Parathyroid adenoma (tissue), 2 donors: ENCODE results near the gene POU6F2.

Experiments
- H2AFZ ChIP-seq: fragments of 300-600 bp; sonication (generic); one replicate; pipeline ENCODE4 v1.7.0; 2017; ENCODE audit warnings: antibody characterized with exemption, mild to moderate bottlenecking
- H3K27ac ChIP-seq: fragments of 300-600 bp; sonication (generic); one replicate; pipeline ENCODE4 v1.7.0; 2017
- H3K27me3 ChIP-seq: fragments of 300-600 bp; sonication (generic); one replicate; pipeline ENCODE4 v1.7.0; 2017; ENCODE audit warnings: low read length; ENCODE audit not compliant: control insufficient read depth, insufficient read depth
- H3K36me3 ChIP-seq: fragments of 300-600 bp; sonication (generic); one replicate; pipeline ENCODE4 v1.7.0; 2017; ENCODE audit warnings: low read length; ENCODE audit not compliant: control insufficient read depth, insufficient read depth
- H3K4me1 ChIP-seq: fragments of 300-600 bp; sonication (generic); one replicate; pipeline ENCODE4 v1.7.0; 2017; ENCODE audit warnings: control low read depth
- H3K4me2 ChIP-seq: fragments of 300-600 bp; sonication (generic); one replicate; pipeline ENCODE4 v1.7.0; 2017; ENCODE audit warnings: low read length
- H3K4me3 ChIP-seq: fragments of 300-600 bp; sonication (generic); one replicate; pipeline ENCODE4 v1.7.0; 2017; ENCODE audit warnings: low read depth, low read length
- H3K79me2 ChIP-seq: fragments of 300-600 bp; sonication (generic); one replicate; pipeline ENCODE4 v1.7.0; 2017; ENCODE audit warnings: control low read depth
- H3K9ac ChIP-seq: fragments of 300-600 bp; sonication (generic); one replicate; pipeline ENCODE4 v1.7.0; 2017; ENCODE audit warnings: mild to moderate bottlenecking
- H3K9me3 ChIP-seq: fragments of 300-600 bp; sonication (generic); one replicate; pipeline ENCODE4 v1.7.0; 2017; ENCODE audit warnings: low read length; ENCODE audit not compliant: control insufficient read depth
- TF ChIP-seq, protein P1 (sequence below): fragments of 300-600 bp; sonication (generic); IDR thresholded peaks from one replicate; pipeline ENCODE4 v1.7.0; 2017; ENCODE audit warnings: antibody characterized with exemption, mild to moderate bottlenecking
- donor health status: primary hyperparathyroidism.

The POU6F2 gene

DNA sequence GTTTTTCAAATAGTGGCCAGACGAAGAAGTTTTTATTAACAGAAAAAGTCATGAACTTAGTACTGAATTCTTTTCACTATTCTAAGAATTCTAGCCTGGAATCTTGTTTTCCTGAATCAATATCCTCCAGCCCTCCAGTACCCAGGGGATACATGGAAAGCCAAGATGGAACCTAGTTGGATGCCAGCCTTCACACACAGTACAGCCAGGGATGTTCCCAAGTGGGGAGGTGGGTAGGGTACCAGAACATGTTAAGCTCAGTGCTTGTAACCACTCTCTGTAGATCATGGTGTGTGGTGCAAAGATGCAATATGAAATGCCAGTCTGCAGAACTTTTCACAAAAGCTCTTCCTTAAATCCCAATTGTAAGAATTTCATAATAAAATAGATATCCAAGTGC, 128.0 kb downstream of the POU6F2 start:
- Histone ChIP-seq H3K79me2 (no peaks in the 10 kb centered on the region), H3K4me2 (no peak overlapping the region), H3K9ac (no peak overlapping the region), H3K36me3 (no peaks in the 10 kb centered on the region), H3K9me3 (no peaks in the 10 kb centered on the region), H3K4me1 (no peaks in the 10 kb centered on the region), H3K27ac (no peak overlapping the region), H2AFZ (no peak overlapping the region), H3K4me3 (no peak overlapping the region), H3K27me3 (no peaks in the 10 kb centered on the region)
- TF ChIP-seq, protein P1, sequence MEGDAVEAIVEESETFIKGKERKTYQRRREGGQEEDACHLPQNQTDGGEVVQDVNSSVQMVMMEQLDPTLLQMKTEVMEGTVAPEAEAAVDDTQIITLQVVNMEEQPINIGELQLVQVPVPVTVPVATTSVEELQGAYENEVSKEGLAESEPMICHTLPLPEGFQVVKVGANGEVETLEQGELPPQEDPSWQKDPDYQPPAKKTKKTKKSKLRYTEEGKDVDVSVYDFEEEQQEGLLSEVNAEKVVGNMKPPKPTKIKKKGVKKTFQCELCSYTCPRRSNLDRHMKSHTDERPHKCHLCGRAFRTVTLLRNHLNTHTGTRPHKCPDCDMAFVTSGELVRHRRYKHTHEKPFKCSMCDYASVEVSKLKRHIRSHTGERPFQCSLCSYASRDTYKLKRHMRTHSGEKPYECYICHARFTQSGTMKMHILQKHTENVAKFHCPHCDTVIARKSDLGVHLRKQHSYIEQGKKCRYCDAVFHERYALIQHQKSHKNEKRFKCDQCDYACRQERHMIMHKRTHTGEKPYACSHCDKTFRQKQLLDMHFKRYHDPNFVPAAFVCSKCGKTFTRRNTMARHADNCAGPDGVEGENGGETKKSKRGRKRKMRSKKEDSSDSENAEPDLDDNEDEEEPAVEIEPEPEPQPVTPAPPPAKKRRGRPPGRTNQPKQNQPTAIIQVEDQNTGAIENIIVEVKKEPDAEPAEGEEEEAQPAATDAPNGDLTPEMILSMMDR, result no peak

DNA sequence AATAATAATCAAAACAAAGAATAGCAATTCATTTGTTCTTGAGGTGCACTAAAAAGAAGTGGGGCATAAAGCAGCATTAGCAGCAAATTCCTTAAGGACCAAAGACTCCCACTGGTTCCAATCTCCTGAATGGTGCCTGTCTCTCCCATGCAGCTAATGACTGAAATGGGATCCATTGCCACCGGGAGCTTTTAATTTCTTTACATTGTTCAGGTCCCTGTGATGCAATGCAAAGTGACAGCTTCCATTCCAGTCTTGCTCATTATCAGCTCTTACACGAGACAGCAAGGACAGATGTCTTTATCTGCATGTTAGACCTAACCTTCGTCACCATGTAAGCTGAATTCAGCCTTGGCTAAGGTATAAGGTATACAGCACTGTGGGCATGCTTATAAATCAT, 148.1 kb downstream of the POU6F2 start:
- H2AFZ ChIP-seq, result no peak overlapping the region
- H3K27ac ChIP-seq, result no peak overlapping the region
- no peaks in the 10 kb centered on the region for H3K79me2 ChIP-seq
- H3K9me3 ChIP-seq, result no peaks in the 10 kb centered on the region
- H3K27me3 ChIP-seq, result no peaks in the 10 kb centered on the region
- no peaks in the 10 kb centered on the region for H3K4me1 ChIP-seq
- no peak overlapping the region for H3K4me2 ChIP-seq
- no peaks in the 10 kb centered on the region for H3K36me3 ChIP-seq
- TF ChIP-seq, protein P1, result no peak
- no peak overlapping the region for H3K9ac ChIP-seq
- no peak overlapping the region for H3K4me3 ChIP-seq

DNA sequence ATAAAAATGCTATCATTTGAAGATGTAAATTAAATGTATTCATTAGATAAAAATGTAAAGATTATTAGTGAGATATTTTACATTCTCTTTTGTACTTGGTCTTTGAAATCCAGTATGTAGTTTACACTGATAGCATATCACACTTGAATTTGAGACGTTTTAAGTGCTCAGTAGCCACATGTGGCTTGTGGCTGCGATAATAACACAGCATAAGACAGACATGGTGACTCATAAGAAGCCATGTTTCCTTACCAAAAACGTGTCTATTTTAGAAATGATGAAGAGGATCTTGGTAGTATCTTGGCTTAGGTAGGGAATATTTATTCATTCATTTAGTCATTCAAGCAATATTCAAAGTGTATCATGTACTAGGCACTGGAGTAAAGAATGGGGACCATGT, 149.3 kb downstream of the POU6F2 start:
- Histone ChIP-seq H3K4me2 (no peak overlapping the region), H2AFZ (no peak overlapping the region), H3K4me1 (no peaks in the 10 kb centered on the region), H3K27me3 (no peaks in the 10 kb centered on the region), H3K9me3 (no peaks in the 10 kb centered on the region), H3K4me3 (no peak overlapping the region), H3K9ac (no peak overlapping the region), H3K27ac (no peak overlapping the region), H3K79me2 (no peaks in the 10 kb centered on the region), H3K36me3 (no peaks in the 10 kb centered on the region)
- TF ChIP-seq, protein P1, result no peak

DNA sequence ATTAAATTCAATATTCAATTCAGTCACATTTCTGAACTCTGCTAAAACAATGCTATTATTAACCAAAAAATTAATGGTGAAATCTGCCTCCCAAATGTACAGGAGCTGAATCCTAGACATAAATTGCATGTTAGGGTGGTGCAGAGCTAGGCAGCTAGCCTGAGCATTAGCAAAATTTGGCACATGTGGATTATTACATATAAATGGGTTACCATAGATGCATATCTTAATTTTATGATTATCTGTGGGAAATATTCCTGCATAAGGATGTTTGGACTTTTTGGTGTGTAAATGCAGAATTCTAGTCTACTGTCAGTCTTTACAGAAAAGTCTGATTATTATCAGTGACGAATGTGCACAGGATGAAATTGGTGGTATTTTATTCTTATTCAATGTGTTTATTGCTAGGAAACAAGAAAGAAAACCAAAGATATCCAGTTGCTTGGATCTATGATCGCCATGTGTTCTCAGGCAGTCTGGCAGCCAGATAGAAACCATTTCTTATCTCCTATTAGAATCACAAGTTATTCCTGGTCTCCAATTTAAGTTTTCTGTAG, 150.7 kb downstream of the POU6F2 start:
- TF ChIP-seq, protein P1, result no peak
- no peaks in the 10 kb centered on the region for H3K4me1 ChIP-seq
- H3K9me3 ChIP-seq, result no peaks in the 10 kb centered on the region
- no peak overlapping the region for H3K27ac ChIP-seq
- H3K4me2 ChIP-seq, result no peak overlapping the region
- no peak overlapping the region for H2AFZ ChIP-seq
- H3K9ac ChIP-seq, result no peak overlapping the region
- H3K79me2 ChIP-seq, result no peaks in the 10 kb centered on the region
- no peaks in the 10 kb centered on the region for H3K36me3 ChIP-seq
- no peaks in the 10 kb centered on the region for H3K27me3 ChIP-seq
- H3K4me3 ChIP-seq, result no peak overlapping the region

DNA sequence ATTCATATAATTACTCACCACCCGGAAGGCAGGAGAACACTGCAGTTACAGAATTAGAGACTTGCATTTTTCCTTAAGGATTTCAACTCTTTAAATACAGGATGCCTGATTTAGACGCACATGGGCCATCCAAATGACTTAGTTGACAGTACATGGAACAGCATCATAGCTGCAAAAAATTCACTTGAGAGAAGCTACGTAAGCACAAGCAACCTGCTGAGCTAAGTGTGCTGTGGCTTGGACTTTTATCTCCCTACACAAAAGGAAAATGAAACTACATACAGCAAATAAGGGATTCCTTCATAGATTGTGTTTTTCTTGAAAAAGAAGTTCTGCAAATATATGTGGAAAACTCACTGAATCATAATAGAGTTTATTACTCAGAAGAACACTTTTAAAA, 152.6 kb downstream of the POU6F2 start:
- Histone ChIP-seq H3K36me3 (no peaks in the 10 kb centered on the region), H3K4me2 (no peak overlapping the region), H3K79me2 (no peaks in the 10 kb centered on the region), H3K9me3 (no peaks in the 10 kb centered on the region), H3K4me3 (no peak overlapping the region), H2AFZ (no peak overlapping the region), H3K27ac (no peak overlapping the region), H3K9ac (no peak overlapping the region), H3K4me1 (no peaks in the 10 kb centered on the region), H3K27me3 (no peaks in the 10 kb centered on the region)
- TF ChIP-seq, protein P1, result no peak
